Stimulated activated naive B cell treated with anti-CD40 and anti-IgM and Interleukin-4, amounts not matched to agents 10 μg/mL and 1 μg/mL and 100 μg/mL, for 72 hours (primary cell): ENCODE data around the gene ZNF189.

Experiments
- ATAC-seq, 2 donors: fragments of 150-1000 bp; cut with Tn5 transposase; replicated peaks; 2 replicates each; pipeline ENCODE4 v1.10.0; 2021; ENCODE audit warnings: moderate library complexity in 1 of 2
- DNase-seq: peaks from one replicate; pipeline ENCODE4 v3.0.0; 2021
- H3K27ac Mint-ChIP-seq: one replicate; pipeline ENCODE4 v1.8.0; 2022; ENCODE audit warnings: mild to moderate bottlenecking, mixed read lengths
- H3K27me3 Mint-ChIP-seq, 2 donors: one replicate each; pipeline ENCODE4 v1.8.0; 2022; ENCODE audit warnings: mixed read lengths in 2 of 2
- H3K36me3 Mint-ChIP-seq, 2 donors: one replicate each; pipeline ENCODE4 v1.8.0; 2022; ENCODE audit warnings: mixed read lengths in 2 of 2, mild to moderate bottlenecking in 1 of 2
- H3K4me1 Mint-ChIP-seq, 2 donors: one replicate each; pipeline ENCODE4 v1.8.0; 2022; ENCODE audit warnings: mixed read lengths in 2 of 2, mild to moderate bottlenecking in 1 of 2
- H3K4me3 Mint-ChIP-seq, 2 donors: one replicate each; pipeline ENCODE4 v1.8.0; 2022; ENCODE audit warnings: mild to moderate bottlenecking in 2 of 2, mixed read lengths in 2 of 2, moderate library complexity in 1 of 2
- H3K9me3 Mint-ChIP-seq, 2 donors: one replicate each; pipeline ENCODE4 v1.8.0; 2022; ENCODE audit warnings: mixed read lengths in 2 of 2, mild to moderate bottlenecking in 1 of 2

Gene ZNF189

GRCh38 chr9:101458963-101459631 is 60.4 kb downstream of the ZNF189 start:
- no peaks in the 10 kb centered on the region for H3K36me3 Mint-ChIP-seq
- no peak overlapping the region for H3K27ac Mint-ChIP-seq
- no peaks in the 10 kb centered on the region for H3K9me3 Mint-ChIP-seq
- H3K4me1 Mint-ChIP-seq: no peaks in the 10 kb centered on the region
- ATAC-seq (peak; percentile 84 to 92), DNase-seq (no peak)
- H3K4me3 Mint-ChIP-seq: no peak overlapping the region
- peaks cover 27 to 31% of the 10 kb centered on the region in 2 donors for H3K27me3 Mint-ChIP-seq
